ENCODE measurements around the gene SRCIN1.

SRCIN1 gene

DNA sequence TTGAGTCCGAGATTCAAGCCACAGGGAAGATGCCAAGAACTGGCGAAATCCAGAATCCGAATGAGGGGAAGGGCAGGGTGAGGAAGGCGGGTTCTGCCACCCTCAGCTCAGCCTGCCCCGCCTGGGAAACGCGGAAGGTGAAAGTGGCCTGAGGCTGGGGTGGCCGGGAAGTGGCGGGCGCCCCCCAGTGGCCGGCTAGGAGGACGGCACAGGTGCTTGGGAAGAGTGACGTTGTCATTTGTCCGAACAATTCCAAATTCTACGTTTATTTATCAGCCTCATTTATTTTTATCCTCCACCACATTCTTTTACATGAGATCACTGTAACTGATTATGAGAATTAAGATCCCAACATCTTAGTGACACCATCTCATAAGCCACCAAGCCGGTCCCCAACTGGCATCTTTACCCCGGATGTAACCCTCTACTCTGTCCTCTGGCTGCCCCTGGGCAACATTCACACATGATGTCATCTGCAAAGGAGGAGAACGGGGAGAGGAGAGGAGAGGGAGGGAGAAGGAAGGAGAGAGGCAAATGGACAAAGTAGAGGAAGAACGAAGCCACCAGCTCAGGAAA is 21.3 kb downstream of the SRCIN1 start:
- ATAC-seq = peak; percentile 88
- TF ChIP-seq OSR1 (CRISPR knock-in tag; IDR thresholded peaks at IDR 0.05) (no peak), PPARA (CRISPR knock-in tag; IDR thresholded peaks at IDR 0.05; ENCODE audit: borderline replicate concordance) (no peak), TCF4 (CRISPR knock-in tag; IDR thresholded peaks at IDR 0.05; ENCODE audit: borderline replicate concordance) (no peak), RARB (CRISPR knock-in tag; IDR thresholded peaks at IDR 0.05) (no peak), BACH2 (CRISPR knock-in tag; IDR thresholded peaks at IDR 0.05; ENCODE audit: borderline replicate concordance) (no peak), ISL1 (CRISPR knock-in tag; IDR thresholded peaks at IDR 0.05) (no peak), POU6F1 (CRISPR knock-in tag; IDR thresholded peaks at IDR 0.05; ENCODE audit: borderline replicate concordance, low read depth) (no peak), ESRRG (CRISPR knock-in tag; IDR thresholded peaks at IDR 0.05) (no peak)
- TF ChIP-seq, protein P1, sequence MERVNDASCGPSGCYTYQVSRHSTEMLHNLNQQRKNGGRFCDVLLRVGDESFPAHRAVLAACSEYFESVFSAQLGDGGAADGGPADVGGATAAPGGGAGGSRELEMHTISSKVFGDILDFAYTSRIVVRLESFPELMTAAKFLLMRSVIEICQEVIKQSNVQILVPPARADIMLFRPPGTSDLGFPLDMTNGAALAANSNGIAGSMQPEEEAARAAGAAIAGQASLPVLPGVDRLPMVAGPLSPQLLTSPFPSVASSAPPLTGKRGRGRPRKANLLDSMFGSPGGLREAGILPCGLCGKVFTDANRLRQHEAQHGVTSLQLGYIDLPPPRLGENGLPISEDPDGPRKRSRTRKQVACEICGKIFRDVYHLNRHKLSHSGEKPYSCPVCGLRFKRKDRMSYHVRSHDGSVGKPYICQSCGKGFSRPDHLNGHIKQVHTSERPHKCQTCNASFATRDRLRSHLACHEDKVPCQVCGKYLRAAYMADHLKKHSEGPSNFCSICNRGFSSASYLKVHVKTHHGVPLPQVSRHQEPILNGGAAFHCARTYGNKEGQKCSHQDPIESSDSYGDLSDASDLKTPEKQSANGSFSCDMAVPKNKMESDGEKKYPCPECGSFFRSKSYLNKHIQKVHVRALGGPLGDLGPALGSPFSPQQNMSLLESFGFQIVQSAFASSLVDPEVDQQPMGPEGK (CRISPR knock-in tag; IDR thresholded peaks at IDR 0.05; ENCODE audit: borderline replicate concordance) = no peak
- TF ChIP-seq, protein P2, sequence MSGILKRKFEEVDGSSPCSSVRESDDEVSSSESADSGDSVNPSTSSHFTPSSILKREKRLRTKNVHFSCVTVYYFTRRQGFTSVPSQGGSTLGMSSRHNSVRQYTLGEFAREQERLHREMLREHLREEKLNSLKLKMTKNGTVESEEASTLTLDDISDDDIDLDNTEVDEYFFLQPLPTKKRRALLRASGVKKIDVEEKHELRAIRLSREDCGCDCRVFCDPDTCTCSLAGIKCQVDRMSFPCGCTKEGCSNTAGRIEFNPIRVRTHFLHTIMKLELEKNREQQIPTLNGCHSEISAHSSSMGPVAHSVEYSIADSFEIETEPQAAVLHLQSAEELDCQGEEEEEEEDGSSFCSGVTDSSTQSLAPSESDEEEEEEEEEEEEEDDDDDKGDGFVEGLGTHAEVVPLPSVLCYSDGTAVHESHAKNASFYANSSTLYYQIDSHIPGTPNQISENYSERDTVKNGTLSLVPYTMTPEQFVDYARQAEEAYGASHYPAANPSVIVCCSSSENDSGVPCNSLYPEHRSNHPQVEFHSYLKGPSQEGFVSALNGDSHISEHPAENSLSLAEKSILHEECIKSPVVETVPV (CRISPR knock-in tag; IDR thresholded peaks at IDR 0.05) = no peak

- TF ChIP-seq ESRRG (CRISPR knock-in tag; IDR thresholded peaks at IDR 0.05) (no peak), ZC3H10 (CRISPR knock-in tag; IDR thresholded peaks at IDR 0.05) (no peak), ZFP30 (CRISPR knock-in tag; IDR thresholded peaks at IDR 0.05) (no peak)
- TF ChIP-seq, protein P1 (CRISPR knock-in tag; IDR thresholded peaks at IDR 0.05; ENCODE audit: borderline replicate concordance) = no peak
Measured at GRCh38 chr17:38583828-38584349, 21.9 kb downstream of the SRCIN1 start.

GRCh38 chr17:38583176-38583575 is 22.6 kb downstream of the SRCIN1 start:
- TF ChIP-seq ZNF70 (CRISPR knock-in tag; IDR thresholded peaks at IDR 0.05) (no peak), PPARA (CRISPR knock-in tag; IDR thresholded peaks at IDR 0.05; ENCODE audit: borderline replicate concordance) (no peak), ZC3H10 (CRISPR knock-in tag; IDR thresholded peaks at IDR 0.05) (no peak), ZFP3 (CRISPR knock-in tag; IDR thresholded peaks at IDR 0.05) (no peak), CSDC2 (CRISPR knock-in tag; IDR thresholded peaks at IDR 0.05) (no peak), TSHZ2 (CRISPR knock-in tag; IDR thresholded peaks at IDR 0.05) (no peak), ZNF565 (CRISPR knock-in tag; conservative IDR thresholded peaks at IDR 0.05; ENCODE audit: low read depth) (no peak), TCF4 (CRISPR knock-in tag; IDR thresholded peaks at IDR 0.05; ENCODE audit: borderline replicate concordance) (no peak), RARB (CRISPR knock-in tag; IDR thresholded peaks at IDR 0.05) (no peak), POU6F1 (CRISPR knock-in tag; IDR thresholded peaks at IDR 0.05; ENCODE audit: borderline replicate concordance, low read depth) (no peak), ESRRG (CRISPR knock-in tag; IDR thresholded peaks at IDR 0.05) (no peak), GLIS3 (CRISPR knock-in tag; IDR thresholded peaks at IDR 0.05) (no peak), TOX (CRISPR knock-in tag; IDR thresholded peaks at IDR 0.05; ENCODE audit: borderline replicate concordance) (no peak), ZNF8 (CRISPR knock-in tag; IDR thresholded peaks at IDR 0.05) (no peak), BACH2 (CRISPR knock-in tag; IDR thresholded peaks at IDR 0.05; ENCODE audit: borderline replicate concordance) (no peak), ARNTL (CRISPR knock-in tag; IDR thresholded peaks at IDR 0.05; ENCODE audit: borderline replicate concordance, low read depth) (no peak), ISL1 (CRISPR knock-in tag; IDR thresholded peaks at IDR 0.05) (no peak), ZFP30 (CRISPR knock-in tag; IDR thresholded peaks at IDR 0.05) (no peak)
- TF ChIP-seq, protein P1 (CRISPR knock-in tag; IDR thresholded peaks at IDR 0.05; ENCODE audit: borderline replicate concordance) = no peak
- TF ChIP-seq, protein P2 (CRISPR knock-in tag; IDR thresholded peaks at IDR 0.05) = no peak
- ATAC-seq = no peak

More at GRCh38 chr17:38583828-38584349, 21.9 kb downstream of the SRCIN1 start:
- no peak for ATAC-seq

Measured in SK-N-SH treated with all-trans-retinoic acid at 6 μM for 48 hours (cell line).